ENCODE results near the gene ASPHD2. TPM values are rescaled to one million over a fixed set of nuclear protein-coding genes. Genes with fewer than 3 reads are reported as not detected.

ASPHD2 gene
- total and polyA plus RNA-seq, 11 donors = 0.07 to 1.5 (median 0.14) TPM; not detected in 2

DNA sequence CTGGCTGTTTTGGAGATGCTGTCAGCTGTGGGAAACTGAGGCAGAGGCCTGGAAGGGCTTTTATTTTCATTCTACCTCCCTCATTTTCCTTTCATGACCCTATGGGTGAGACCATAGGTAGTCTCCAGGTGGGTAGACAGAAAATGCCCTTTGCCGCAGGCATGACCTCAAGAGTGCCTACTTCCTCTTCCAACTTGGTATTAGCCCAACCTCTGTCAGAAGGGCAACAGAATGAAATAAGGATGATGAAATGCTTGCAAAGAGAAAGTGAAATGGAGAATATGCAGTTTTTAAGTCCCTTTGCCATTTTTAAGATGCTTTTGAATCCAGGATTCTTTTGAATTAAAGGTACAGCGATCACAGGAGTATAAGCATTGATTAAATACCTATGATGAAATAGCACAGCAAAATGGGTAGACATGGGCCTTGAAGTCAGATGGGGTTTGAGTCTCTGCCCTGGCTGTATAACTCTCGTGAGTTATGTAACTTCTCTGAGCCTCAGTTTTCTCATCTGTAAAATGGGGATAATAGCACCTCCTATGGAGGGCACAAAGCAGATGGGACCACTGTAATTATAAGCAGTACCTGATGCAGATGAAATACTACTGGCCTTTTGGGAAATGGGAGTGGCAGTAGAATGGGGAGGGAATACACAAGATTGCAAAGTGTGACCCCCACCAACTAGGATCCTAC lies 3.7 kb downstream of the ASPHD2 start:
- Histone ChIP-seq H3K36me3 (peaks cover 0 to 9% (median 0%) of the 10 kb centered on the region in 9 donors), H3K4me1 (peaks cover 0 to 54% (median 0%) of the 10 kb centered on the region in 12 donors), H3K4me3 (no peak overlapping the region), H3K27me3 (peaks cover 0 to 38% (median 9%) of the 10 kb centered on the region in 9 donors), H3K9me3 (no peaks in the 10 kb centered on the region), H3K27ac (no peak overlapping the region)
- TF ChIP-seq POLR2A (IDR thresholded peaks at IDR 0.05) = no peak
- TF ChIP-seq, protein P1, sequence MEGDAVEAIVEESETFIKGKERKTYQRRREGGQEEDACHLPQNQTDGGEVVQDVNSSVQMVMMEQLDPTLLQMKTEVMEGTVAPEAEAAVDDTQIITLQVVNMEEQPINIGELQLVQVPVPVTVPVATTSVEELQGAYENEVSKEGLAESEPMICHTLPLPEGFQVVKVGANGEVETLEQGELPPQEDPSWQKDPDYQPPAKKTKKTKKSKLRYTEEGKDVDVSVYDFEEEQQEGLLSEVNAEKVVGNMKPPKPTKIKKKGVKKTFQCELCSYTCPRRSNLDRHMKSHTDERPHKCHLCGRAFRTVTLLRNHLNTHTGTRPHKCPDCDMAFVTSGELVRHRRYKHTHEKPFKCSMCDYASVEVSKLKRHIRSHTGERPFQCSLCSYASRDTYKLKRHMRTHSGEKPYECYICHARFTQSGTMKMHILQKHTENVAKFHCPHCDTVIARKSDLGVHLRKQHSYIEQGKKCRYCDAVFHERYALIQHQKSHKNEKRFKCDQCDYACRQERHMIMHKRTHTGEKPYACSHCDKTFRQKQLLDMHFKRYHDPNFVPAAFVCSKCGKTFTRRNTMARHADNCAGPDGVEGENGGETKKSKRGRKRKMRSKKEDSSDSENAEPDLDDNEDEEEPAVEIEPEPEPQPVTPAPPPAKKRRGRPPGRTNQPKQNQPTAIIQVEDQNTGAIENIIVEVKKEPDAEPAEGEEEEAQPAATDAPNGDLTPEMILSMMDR (IDR thresholded peaks at IDR 0.05) = no peak
- no peak for ATAC-seq
- intact Hi-C loops (cut with DNase I) = no loop called here
- no peak for DNase-seq
- WGBS, 4 donors = 76 to 84% (median 81%) methylated on average over 3 of the region's 3 CpGs

DNA sequence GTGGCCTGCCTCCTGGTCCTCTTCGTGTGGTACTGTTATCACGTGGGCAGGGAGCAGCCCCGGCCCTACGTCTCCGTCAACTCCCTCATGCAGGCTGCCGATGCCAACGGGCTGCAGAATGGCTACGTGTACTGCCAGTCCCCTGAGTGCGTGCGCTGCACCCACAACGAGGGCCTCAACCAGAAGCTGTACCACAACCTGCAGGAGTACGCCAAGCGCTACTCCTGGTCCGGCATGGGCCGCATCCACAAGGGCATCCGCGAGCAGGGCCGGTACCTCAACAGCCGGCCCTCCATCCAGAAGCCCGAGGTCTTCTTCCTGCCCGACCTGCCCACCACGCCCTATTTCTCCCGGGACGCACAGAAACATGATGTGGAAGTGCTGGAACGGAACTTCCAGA lies 4.7 kb downstream of the ASPHD2 start:
- no peak for DNase-seq
- peaks cover 0 to 49% (median 0%) of the 10 kb centered on the region in 12 donors for H3K4me1 ChIP-seq
- WGBS, 4 donors = 77 to 90% (median 89%) methylated on average over 7 to 25 of the region's 25 CpGs
- H3K27ac ChIP-seq = no peak overlapping the region
- peaks cover 0 to 9% (median 0%) of the 10 kb centered on the region in 9 donors for H3K36me3 ChIP-seq
- no peaks in the 10 kb centered on the region for H3K9me3 ChIP-seq
- H3K27me3 ChIP-seq = peaks cover 0 to 38% (median 9%) of the 10 kb centered on the region in 9 donors
- intact Hi-C loops (cut with DNase I) = no loop called here
- no peak for ATAC-seq
- no peak for TF ChIP-seq POLR2A (IDR thresholded peaks at IDR 0.05)
- TF ChIP-seq, protein P1 (IDR thresholded peaks at IDR 0.05) = no peak
- H3K4me3 ChIP-seq = no peak overlapping the region

DNA sequence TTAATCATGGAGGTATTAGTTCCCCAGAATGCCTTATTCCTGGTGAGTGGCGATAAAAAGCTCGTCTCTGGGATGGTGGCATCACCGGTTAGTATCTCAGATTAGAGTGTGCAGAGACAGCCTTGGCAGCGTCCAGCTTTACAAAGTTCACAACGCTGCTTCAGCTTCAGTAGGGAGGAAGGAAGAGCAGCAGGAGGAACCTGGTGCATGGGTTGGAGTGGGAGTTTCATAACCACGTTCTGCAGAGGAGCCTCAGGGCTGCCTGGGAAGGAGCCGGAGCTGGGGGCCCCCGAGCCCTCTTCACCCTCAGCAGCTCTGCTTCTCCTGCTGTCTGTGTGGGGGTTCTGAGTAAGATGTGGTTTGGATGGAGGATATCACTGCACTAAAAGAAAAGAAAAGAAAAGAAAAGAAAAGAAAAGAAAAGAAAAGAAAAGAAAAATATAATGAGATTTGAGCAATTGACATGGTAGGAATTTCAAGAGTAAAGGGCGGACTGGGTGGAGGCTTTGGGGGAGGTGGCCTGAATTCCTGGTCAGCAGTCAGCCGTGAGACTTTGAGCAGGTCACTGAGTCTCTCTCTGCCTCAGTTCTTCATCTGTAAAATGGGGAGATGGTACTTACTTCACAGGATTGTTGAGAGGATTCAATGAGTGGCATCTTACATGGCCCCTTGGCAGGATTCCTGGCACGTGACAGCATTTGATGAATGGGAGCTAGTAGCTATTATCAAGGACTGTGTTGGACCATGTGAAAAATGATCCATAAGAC lies 6.5 kb downstream of the ASPHD2 start:
- intact Hi-C loops (cut with DNase I) = no loop called here
- Histone ChIP-seq H3K27ac (no peak overlapping the region), H3K4me3 (no peak overlapping the region), H3K4me1 (peaks cover 0 to 39% (median 0%) of the 10 kb centered on the region in 12 donors), H3K36me3 (peaks cover 0 to 9% (median 0%) of the 10 kb centered on the region in 9 donors), H3K9me3 (no peaks in the 10 kb centered on the region), H3K27me3 (peaks cover 0 to 31% (median 6%) of the 10 kb centered on the region in 9 donors)
- WGBS, 4 donors = 66 to 71% (median 67%) methylated on average over 11 of the region's 11 CpGs
- ATAC-seq (no peak), DNase-seq (no peak)
- no peak for TF ChIP-seq POLR2A (IDR thresholded peaks at IDR 0.05)
- TF ChIP-seq, protein P1 (IDR thresholded peaks at IDR 0.05) = no peak

DNA sequence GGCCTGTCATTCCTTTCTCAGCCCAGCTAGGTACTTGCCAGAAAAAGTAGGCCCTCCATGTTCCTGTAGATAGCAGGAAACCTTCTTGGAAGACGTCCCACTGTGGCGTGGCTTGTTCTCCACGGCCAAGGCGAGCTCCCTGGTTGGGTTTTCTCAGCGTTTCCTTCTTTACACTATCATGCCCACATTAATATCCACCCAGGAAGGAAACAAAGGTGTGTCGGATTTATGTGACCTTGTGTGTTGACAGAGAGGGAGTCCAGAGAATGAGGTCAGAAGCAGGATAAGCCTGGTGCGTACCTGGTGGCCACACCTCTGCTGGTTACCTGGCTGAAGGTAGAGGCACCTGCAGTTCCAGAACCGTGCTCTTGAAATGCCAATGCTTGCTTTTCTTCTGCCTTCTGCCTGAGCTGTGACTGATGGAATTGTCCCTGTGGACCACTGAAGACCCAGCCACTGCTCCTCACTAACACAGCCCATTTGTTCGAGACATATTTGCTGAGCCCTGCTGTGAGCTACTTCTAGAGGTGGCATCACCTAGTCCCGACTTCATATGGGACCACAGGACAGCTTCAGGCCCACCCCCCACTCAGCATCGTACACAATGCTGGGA lies 7.9 kb downstream of the ASPHD2 start:
- intact Hi-C loops (cut with DNase I) = no loop called here
- Histone ChIP-seq H3K27ac (no peak overlapping the region), H3K4me3 (no peak overlapping the region), H3K4me1 (peaks cover 0 to 24% (median 0%) of the 10 kb centered on the region in 12 donors), H3K9me3 (no peaks in the 10 kb centered on the region), H3K27me3 (peaks cover 0 to 17% (median 0%) of the 10 kb centered on the region in 9 donors), H3K36me3 (peaks cover 0 to 9% (median 0%) of the 10 kb centered on the region in 9 donors)
- TF ChIP-seq POLR2A (IDR thresholded peaks at IDR 0.05) = no peak
- TF ChIP-seq, protein P1 (IDR thresholded peaks at IDR 0.05) = no peak
- DNase-seq = no peak
- ATAC-seq = peak in 1 of 4 donors; percentile 28
- WGBS, 4 donors = 61 to 68% (median 63%) methylated on average over 11 of the region's 11 CpGs
